NCI-H187 treated with DMSO at 0.1 percent for 48 hours (cell line): ENCODE measurements around the gene DNAJC21.

ENCODE experiments used
- DNase-seq: peaks from one replicate; lab custom pipeline; 2025; lab: John Stamatoyannopoulos, UW

Gene DNAJC21

GRCh38 chr5:34978681-34979080, 49.3 kb downstream of the DNAJC21 start:
- no peak for DNase-seq

DNA sequence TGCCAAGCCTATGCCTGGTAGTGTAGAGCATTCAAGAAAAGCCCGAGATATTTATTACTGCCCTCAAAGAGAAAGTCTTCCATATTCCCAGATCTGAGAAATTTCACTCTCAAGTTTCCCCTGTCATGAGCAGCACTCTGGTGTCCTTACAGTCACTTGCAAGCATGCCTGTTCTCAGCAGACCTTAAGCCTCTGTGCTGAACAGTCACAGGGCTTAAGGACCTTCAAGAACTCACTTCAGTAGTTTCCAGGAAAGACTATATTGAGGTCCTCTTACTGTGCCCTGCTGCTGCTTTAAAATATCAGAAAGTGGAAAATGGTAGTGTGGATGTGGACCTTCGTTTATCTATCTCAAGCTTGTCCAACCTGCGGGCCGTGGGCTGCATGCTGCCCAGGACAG, 53.5 kb downstream of the DNAJC21 start:
- DNase-seq, result no peak

- DNase-seq, result no peak
These were observed 57.6 kb downstream of the DNAJC21 start for GRCh38 chr5:34986965-34987364.

- DNase-seq, result no peak
These were observed 62.3 kb downstream of the DNAJC21 start for GRCh38 chr5:34991486-34992238.

- no peak for DNase-seq
These were observed 64.6 kb downstream of the DNAJC21 start for GRCh38 chr5:34993951-34994350.

DNA sequence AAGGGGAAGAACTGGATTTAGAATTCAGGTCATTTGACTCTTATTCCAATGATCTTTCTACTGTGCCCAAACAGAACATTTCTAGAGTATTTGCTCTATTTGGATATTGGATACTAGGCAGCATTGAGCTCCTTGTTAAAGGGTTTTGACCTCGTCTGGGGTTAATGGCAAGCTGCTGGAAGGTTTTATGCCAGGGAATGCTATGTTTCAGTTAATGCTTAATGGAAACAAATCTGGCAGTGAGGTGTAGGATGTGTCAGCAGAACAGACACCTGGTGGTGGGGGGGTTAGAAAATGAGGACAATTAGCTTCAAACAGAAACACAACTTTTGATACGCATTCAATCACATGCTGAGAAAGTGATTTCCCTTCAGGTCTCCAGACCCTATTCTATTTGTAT, 66.9 kb downstream of the DNAJC21 start:
- DNase-seq, result no peak

GRCh38 chr5:34998058-34998789, 68.9 kb downstream of the DNAJC21 start:
- DNase-seq, result no peak

- no peak for DNase-seq
These were observed 72.5 kb downstream of the DNAJC21 start for GRCh38 chr5:35001842-35002241.

DNA sequence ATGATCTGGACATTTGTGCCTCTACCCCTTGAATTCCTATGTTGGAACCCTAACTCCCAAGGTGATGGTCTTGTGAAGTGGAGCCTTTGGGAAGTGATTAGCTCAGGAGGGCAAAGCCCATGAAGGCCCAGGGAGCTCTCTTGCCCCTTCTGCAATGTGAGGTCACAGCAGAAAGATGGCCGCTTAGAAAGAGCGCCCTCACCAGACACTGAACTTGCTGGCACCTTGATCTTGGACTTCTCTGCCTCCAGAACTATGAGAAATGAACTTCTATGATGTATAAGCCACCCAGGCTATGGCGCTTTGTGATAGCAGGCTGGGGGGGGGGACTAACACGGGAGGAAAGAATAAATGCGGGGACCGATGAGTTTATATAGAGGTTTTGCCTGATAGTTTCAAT, 73.1 kb downstream of the DNAJC21 start:
- DNase-seq, result no peak

GRCh38 chr5:35003018-35003957, 73.9 kb downstream of the DNAJC21 start:
- peak; percentile 12 for DNase-seq

DNA sequence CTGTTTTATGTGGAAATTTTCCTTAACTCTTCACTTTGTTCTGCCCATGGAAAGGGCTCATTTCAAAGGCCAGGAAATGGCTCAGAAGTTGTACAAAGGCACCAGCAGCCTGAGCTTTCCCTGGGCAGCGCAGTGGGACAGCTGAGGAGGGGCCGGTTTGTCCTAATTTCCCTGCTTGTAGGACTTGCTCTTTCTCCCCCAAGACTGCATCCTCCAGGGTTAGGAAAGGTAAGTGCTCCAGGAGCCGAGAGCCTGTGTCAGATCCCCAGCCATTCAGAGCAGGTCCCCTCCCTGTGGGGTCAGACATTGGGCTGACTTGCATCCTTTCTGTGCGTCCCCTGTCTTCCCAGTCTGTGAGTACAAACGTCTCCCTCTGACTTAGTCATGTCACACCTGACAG, 74.8 kb downstream of the DNAJC21 start:
- no peak for DNase-seq

DNA sequence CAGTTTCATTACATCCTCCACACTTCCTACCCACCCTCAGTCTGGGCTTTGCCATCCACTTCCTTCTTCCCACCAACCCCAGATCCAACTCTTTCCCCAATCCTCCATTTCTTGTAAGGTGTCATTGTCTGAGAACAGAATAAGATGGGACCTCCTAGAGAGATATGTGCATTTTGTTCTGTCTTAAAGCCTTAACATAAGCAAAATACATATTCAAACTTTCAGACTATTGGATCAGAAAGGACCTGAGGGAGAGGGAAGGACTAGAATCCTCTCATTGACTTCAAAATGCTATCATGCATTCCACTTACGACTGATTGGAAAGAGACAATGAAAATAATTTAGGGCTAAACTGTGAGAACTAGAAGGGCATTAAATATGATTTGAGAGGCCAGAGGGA, 75.4 kb downstream of the DNAJC21 start:
- no peak for DNase-seq
